MCF 10A (cell line): ENCODE measurements around the gene ITGAE. TPM values are rescaled to one million over a fixed set of nuclear protein-coding genes. Genes with fewer than 3 reads are reported as not detected.
A peak's percentile ranks its signal among the peaks of the same experiment; 100 is the strongest.

Experiments used
- BruUV-seq: library from RNA; stranded (reverse); fragments of 400-500 nt; replicated peaks from 2 replicates; lab custom pipeline; 2021; lab: Mats Ljungman, UMichigan
- CTCF ChIA-PET: fragments of 300-600 bp; sonication (Branson Sonifier 250); formaldehyde crosslinking; extraction: SDS; loops from one replicate; lab custom pipeline; 2021; ENCODE audit warnings: antibody characterized with exemption, inconsistent platforms; lab: Yijun Ruan, JAX
- POLR2A ChIA-PET: fragments of 300-600, 350-650 bp; sonication (Branson Sonifier 250); formaldehyde crosslinking; extraction: SDS; loops from one replicate; lab custom pipeline; 2020; ENCODE audit warnings: antibody characterized with exemption, inconsistent platforms; lab: Yijun Ruan, JAX
- DNase-seq: peaks from one replicate; pipeline ENCODE4 v3.0.0-alpha.2; 2018; ENCODE audit not compliant: unreplicated experiment
- H3K27ac Mint-ChIP-seq: one replicate; pipeline ENCODE4 v1.8.0; 2022; ENCODE audit warnings: mild to moderate bottlenecking, low read depth, mixed read lengths; ENCODE audit not compliant: unreplicated experiment
- H3K27me3 Mint-ChIP-seq: one replicate; pipeline ENCODE4 v1.8.0; 2022; ENCODE audit warnings: mixed read lengths; ENCODE audit not compliant: insufficient read depth, unreplicated experiment
- H3K36me3 Mint-ChIP-seq: one replicate; pipeline ENCODE4 v1.8.0; 2022; ENCODE audit warnings: mild to moderate bottlenecking, moderate library complexity, mixed read lengths; ENCODE audit not compliant: insufficient read depth, unreplicated experiment
- H3K4me1 Mint-ChIP-seq: one replicate; pipeline ENCODE4 v1.8.0; 2022; ENCODE audit warnings: mixed read lengths; ENCODE audit not compliant: insufficient read depth, unreplicated experiment
- H3K4me3 Mint-ChIP-seq: one replicate; pipeline ENCODE4 v1.8.0; 2022; ENCODE audit warnings: mild to moderate bottlenecking, moderate library complexity, mixed read lengths; ENCODE audit not compliant: unreplicated experiment
- H3K9me3 Mint-ChIP-seq: one replicate; pipeline ENCODE4 v1.8.0; 2022; ENCODE audit warnings: mixed read lengths; ENCODE audit not compliant: unreplicated experiment
- intact Hi-C: fragments of 100-400 bp; cut with micrococcal nuclease; formaldehyde crosslinking; loops from 2 replicates; pipeline ENCODE4 v1.14.1; 2022
- total RNA-seq: library from RNA; stranded (reverse); gene quantifications from 2 replicates; pipeline ENCODE4 v1.2.3, GENCODE V29; 2022
- TF ChIP-seq, protein P1 (sequence below): fragments of 200-600 bp; IDR thresholded peaks from one replicate; pipeline ENCODE4 v1.8.0; 2022; ENCODE audit warnings: antibody characterized with exemption, mild to moderate bottlenecking; ENCODE audit not compliant: unreplicated experiment

ITGAE gene
- total RNA-seq, 1 experiment from 2014 or later, result 26.6 TPM

DNA sequence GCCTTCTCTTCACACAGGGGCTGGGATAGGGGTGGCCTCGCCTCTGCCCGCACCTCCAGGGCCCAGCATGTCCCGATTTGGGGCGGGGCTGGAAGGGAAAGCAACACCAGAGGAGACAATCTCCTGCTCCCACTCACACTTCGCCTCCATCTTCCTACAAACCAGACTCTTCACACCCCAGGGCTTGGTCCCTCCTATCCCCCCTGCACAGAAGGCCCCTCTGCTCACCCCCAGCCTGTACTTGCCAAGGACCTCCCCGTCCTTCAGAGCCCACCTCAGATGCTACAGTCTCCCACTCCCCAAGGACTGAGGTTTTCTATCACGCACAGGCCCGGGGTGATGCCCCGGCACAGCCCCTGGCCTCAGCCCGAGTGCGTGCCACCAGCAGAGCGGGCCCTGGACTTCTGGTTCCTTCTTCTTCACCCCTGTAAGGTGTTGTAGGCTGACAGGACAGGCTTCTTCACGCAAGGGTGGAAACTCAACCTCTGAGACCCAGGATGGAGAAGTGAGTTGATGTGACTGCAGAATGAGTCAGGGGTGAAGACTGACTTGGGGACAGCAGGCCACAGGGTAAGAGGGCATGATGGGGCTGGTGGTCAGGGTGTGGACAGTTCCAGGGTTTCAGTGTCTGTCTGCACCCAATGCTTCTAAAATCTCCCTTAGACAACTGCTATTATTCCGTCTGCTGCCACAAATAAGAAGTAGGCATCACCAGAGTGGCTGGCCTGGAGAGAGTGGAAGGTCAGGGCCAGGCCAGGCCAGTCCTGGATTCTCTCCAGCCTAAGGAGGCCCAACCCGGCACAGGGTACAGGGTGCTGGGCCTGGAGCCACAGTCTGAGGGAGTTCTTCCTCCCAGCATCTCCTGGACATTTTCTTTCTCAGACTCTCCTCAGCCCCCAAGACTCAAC lies 2.5 kb downstream of the ITGAE start:
- no TSS peak for BruUV-seq
- Mint-ChIP-seq H3K4me1 (no peaks in the 10 kb centered on the region), H3K27ac (peak overlapping the region; percentile 57), H3K27me3 (no peaks in the 10 kb centered on the region), H3K9me3 (no peaks in the 10 kb centered on the region), H3K4me3 (no peak overlapping the region), H3K36me3 (peaks cover 7% of the 10 kb centered on the region)
- DNase-seq, result no peak
- TF ChIP-seq, protein P1, sequence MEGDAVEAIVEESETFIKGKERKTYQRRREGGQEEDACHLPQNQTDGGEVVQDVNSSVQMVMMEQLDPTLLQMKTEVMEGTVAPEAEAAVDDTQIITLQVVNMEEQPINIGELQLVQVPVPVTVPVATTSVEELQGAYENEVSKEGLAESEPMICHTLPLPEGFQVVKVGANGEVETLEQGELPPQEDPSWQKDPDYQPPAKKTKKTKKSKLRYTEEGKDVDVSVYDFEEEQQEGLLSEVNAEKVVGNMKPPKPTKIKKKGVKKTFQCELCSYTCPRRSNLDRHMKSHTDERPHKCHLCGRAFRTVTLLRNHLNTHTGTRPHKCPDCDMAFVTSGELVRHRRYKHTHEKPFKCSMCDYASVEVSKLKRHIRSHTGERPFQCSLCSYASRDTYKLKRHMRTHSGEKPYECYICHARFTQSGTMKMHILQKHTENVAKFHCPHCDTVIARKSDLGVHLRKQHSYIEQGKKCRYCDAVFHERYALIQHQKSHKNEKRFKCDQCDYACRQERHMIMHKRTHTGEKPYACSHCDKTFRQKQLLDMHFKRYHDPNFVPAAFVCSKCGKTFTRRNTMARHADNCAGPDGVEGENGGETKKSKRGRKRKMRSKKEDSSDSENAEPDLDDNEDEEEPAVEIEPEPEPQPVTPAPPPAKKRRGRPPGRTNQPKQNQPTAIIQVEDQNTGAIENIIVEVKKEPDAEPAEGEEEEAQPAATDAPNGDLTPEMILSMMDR, result no peak
- CTCF ChIA-PET, result interaction anchor here (0.6 kb wide), 1 partner anchor 754 kb away, joined by 5 read pairs; no protein-coding TSS in a partner anchor
- POLR2A ChIA-PET, result no interaction called here
- intact Hi-C loops, result no loop called here

DNA sequence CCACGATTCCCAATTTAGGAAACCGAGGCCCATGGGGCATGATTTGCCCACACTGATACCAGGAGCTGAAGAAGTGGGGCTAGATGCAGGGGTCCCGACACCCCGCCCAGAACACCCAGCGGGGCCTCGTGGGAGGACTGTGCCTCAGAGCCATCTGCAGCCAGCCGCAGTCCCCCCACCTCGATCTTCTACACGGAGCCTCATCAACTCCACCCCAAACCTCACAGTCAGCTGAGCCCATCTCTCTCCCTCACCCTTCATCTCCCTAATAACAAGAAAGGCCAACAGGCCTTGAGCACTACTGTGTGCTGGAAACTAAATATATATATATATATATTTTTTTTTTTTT lies 4.2 kb downstream of the ITGAE start:
- Mint-ChIP-seq H3K27me3 (no peaks in the 10 kb centered on the region), H3K9me3 (no peaks in the 10 kb centered on the region), H3K4me3 (no peak overlapping the region), H3K36me3 (no peaks in the 10 kb centered on the region), H3K4me1 (peaks cover 1% of the 10 kb centered on the region), H3K27ac (no peak overlapping the region)
- CTCF ChIA-PET, result interaction anchor here (1.2 kb wide), 1 partner anchor 58 kb away, joined by 3 read pairs; no protein-coding TSS in a partner anchor
- intact Hi-C loops, result no loop called here
- DNase-seq, result no peak
- POLR2A ChIA-PET, result no interaction called here
- TF ChIP-seq, protein P1, result no peak
- BruUV-seq, result no TSS peak

DNA sequence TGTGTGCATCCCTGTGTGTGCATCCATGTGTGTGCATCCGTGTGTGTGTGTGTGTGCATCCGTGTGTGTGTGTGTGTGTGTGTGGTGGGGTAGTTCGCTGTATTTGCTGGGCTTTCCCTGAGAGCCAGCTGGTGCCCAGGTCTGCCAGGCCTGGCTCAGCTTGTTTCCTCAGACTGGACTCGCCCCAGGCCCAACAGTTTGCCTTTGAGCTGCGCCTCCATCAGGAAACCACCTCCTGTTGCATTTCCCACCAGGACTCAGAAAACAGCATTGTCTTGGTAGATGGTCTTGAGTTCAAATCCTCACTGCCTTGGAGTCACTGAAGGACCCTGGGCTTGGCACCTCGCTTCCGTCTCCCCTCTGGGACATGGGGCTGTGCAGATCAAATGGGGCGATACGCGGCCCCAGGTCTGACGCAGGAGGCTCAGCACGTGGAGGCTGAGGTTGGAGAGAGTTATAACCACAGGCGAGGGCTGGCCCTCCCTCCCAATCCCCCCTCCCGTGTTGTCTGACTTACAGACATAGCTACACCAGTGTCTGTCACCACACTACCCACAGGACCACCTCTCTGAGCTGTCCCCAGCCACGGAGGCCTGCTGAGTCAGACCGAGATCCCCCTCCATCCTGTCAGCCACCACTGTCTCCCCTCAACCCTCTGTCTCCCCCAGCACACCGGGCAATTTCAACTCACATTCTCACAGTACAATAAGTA lies 4.7 kb downstream of the ITGAE start:
- DNase-seq, result no peak
- H3K27ac Mint-ChIP-seq, result no peak overlapping the region
- H3K4me3 Mint-ChIP-seq, result no peak overlapping the region
- peaks cover 6% of the 10 kb centered on the region for H3K4me1 Mint-ChIP-seq
- H3K27me3 Mint-ChIP-seq, result no peaks in the 10 kb centered on the region
- ChIA-PET POLR2A (interaction anchor here (0.6 kb wide), 1 partner anchor 1032 kb away, joined by 3 read pairs; no protein-coding TSS in a partner anchor), CTCF (interaction anchor here (1.2 to 1.3 kb wide), 2 partner anchors 58 to 59 kb away, joined by 3 to 4 read pairs; no protein-coding TSS in a partner anchor)
- BruUV-seq, result no TSS peak
- TF ChIP-seq, protein P1, result no peak
- no peaks in the 10 kb centered on the region for H3K9me3 Mint-ChIP-seq
- H3K36me3 Mint-ChIP-seq, result no peaks in the 10 kb centered on the region
- intact Hi-C loops, result no loop called here
